Measurements from ENCODE around the gene MEFV. TPM values are rescaled to one million over a fixed set of nuclear protein-coding genes. Genes with fewer than 3 reads are reported as not detected.
"Not testable (repeated sequence)": the region's sequence is repeated elsewhere in the genome, so short reads cannot be mapped to it uniquely, and the experiment has no call there.

Gene MEFV
- total RNA-seq, 1 donor from 2014 or later: 1.1 TPM

DNA sequence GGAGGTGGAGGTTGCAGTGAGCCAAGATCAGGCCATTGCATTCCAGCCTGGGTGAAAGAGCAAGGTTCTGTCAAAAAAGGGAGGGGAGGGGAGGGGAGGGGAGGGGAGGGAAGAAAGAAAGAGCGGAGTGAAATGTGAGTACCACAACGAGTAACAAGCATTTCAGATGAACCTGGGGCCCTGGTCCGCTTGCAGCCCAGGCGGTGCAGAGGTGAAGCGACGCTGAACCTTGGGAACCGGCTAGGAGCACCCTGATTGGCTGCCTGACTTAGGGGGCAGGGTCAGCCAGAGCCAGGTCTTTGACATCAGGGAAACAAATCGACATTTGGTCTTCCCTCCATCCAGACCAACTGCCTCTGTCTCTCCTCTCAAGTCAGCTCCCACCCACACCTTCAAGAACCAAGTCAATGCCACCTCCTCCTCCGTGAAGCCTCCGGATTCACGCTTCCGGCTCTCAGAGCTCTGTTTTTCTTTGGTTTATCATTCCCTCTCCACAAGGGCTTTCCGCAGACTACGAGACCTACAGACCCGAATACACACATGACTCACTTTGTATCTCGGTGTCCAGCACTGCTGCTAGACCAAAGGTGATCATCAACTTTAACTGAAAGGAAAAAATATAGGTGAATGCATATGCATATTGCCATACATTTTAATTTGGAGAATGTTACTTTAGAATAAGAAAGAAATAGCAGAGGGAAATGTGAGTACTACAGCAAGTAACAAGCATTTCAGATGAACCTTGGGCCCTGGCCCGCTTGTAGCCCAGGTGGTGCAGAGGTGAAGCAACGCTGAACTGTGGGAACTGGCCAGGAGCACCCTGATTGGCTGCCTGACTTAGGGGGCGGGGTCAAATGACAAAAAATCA, 49.1 kb downstream of the MEFV start:
- no peaks in the 10 kb centered on the region for H3K4me1 ChIP-seq
- H3K4me3 ChIP-seq: no peak overlapping the region
- no peak for TF ChIP-seq CTCF (IDR thresholded peaks at IDR 0.05)
- peaks cover 0 to 19% of the 10 kb centered on the region in 2 donors for H3K9me3 ChIP-seq
- DNase-seq (ENCODE audit: low spot score in 2 of 2): no peak
- no peaks in the 10 kb centered on the region for H3K27me3 ChIP-seq
- no peak overlapping the region for H3K27ac ChIP-seq
- intact Hi-C loops (cut with DNase I): no loop called here
- no peaks in the 10 kb centered on the region for H3K36me3 ChIP-seq

GRCh38 chr16:3205939-3206338, 50.5 kb downstream of the MEFV start:
- peaks cover 0 to 19% of the 10 kb centered on the region in 2 donors for H3K9me3 ChIP-seq
- H3K4me1 ChIP-seq; H3K27me3 ChIP-seq; H3K4me3 ChIP-seq; intact Hi-C loops (cut with DNase I); H3K36me3 ChIP-seq; DNase-seq (ENCODE audit: low spot score in 2 of 2); H3K27ac ChIP-seq: not testable (repeated sequence)

- Histone ChIP-seq H3K27me3 (no peaks in the 10 kb centered on the region), H3K4me1 (no peaks in the 10 kb centered on the region), H3K36me3 (no peaks in the 10 kb centered on the region), H3K27ac (no peak overlapping the region), H3K9me3 (peaks cover 0 to 19% of the 10 kb centered on the region in 2 donors), H3K4me3 (no peak overlapping the region)
- DNase-seq (ENCODE audit: low spot score in 2 of 2): no peak
- intact Hi-C loops (cut with DNase I): no loop called here
- TF ChIP-seq CTCF (IDR thresholded peaks at IDR 0.05): no peak
Measured at GRCh38 chr16:3202903-3203539, 53.4 kb downstream of the MEFV start.

DNA sequence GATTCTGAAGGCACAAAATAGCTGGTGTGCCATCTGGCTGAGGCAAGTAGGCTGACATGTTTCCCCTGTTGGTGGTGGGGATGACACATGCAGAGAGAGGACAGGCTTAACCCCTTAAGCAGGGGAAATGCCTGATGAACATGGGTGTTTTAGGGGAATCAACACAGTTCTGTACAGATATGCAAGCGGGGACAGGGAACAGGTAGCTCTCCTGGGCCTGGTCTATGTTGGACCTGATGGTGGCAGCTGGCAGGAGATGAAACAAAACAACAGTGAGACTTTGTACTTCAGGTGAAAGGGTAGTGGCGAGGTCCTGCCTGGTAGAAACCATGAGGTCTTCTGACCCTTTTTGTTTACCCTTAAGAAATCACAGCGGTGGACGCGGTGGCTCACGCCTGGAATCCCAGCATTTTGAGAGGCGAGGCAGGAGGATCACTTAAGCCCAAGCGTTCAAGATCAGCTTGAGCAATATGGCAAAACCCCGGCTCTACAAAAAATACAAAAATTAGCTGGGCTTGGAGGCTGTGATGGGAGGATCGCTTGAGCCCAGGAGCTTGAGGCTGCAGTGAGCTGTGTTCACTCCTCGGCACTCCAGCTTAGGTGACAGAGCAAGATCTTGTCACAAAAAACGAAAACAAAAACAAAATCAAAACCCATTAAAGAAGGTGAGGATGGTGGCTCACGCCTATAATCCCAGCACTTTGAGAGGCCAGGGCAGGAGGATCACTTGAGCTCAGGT, 57.9 kb downstream of the MEFV start:
- peaks cover under 1% of the 10 kb centered on the region for H3K27me3 ChIP-seq
- H3K4me3 ChIP-seq: no peak overlapping the region
- no peaks in the 10 kb centered on the region for H3K9me3 ChIP-seq
- DNase-seq (ENCODE audit: low spot score in 2 of 2): no peak
- H3K36me3 ChIP-seq: no peaks in the 10 kb centered on the region
- H3K27ac ChIP-seq: no peak overlapping the region
- TF ChIP-seq CTCF (IDR thresholded peaks at IDR 0.05): no peak
- intact Hi-C loops (cut with DNase I): no loop called here
- H3K4me1 ChIP-seq: no peaks in the 10 kb centered on the region

GRCh38 chr16:3197694-3198333, 58.6 kb downstream of the MEFV start:
- intact Hi-C loops (cut with DNase I); H3K27ac ChIP-seq; H3K9me3 ChIP-seq; H3K4me3 ChIP-seq; H3K4me1 ChIP-seq; DNase-seq (ENCODE audit: low spot score in 2 of 2); H3K36me3 ChIP-seq; H3K27me3 ChIP-seq: not testable (repeated sequence)

- peaks cover 25% of the 10 kb centered on the region for H3K27me3 ChIP-seq
- no peaks in the 10 kb centered on the region for H3K9me3 ChIP-seq
- no peak overlapping the region for H3K27ac ChIP-seq
- H3K36me3 ChIP-seq: no peaks in the 10 kb centered on the region
- DNase-seq (ENCODE audit: low spot score in 2 of 2): no peak
- H3K4me1 ChIP-seq: no peaks in the 10 kb centered on the region
- intact Hi-C loops (cut with DNase I): no loop called here
- no peak overlapping the region for H3K4me3 ChIP-seq
- TF ChIP-seq CTCF (IDR thresholded peaks at IDR 0.05): no peak
Measured at GRCh38 chr16:3195975-3196374, 60.5 kb downstream of the MEFV start.

All from ascending aorta (tissue), 2 donors.